Brain microvascular endothelial cell (primary cell): Measurements from ENCODE around the gene MCEE.

Experiments used
- DNase-seq: peaks from one replicate; pipeline ENCODE4 v3.0.0-alpha.2; 2020
- H3K27ac ChIP-seq: fragments of 250-450 bp; sonication (Bioruptor Pico); 2 replicates; pipeline ENCODE4 v1.5.1; 2020; ENCODE audit warnings: mild to moderate bottlenecking, moderate library complexity
- H3K27me3 ChIP-seq: fragments of 250-450 bp; sonication (Bioruptor Pico); replicated peaks from 2 replicates; pipeline ENCODE4 v1.5.1; 2020; ENCODE audit warnings: mild to moderate bottlenecking
- H3K36me3 ChIP-seq: fragments of 250-450 bp; sonication (Bioruptor Pico); replicated peaks from 2 replicates; pipeline ENCODE4 v1.5.1; 2020; ENCODE audit warnings: mild to moderate bottlenecking
- H3K4me3 ChIP-seq: 2 replicates; pipeline ENCODE4 v1.5.1; 2011; ENCODE audit warnings: low read depth, mild to moderate bottlenecking, control low read depth, low read length, moderate library complexity
- in situ Hi-C: cut with HindIII; loops from 2 replicates; pipeline ENCODE4 v1.10.0; 2017; ENCODE audit warnings: low sequenced_read_pairs, low pct_ligation_motif_present
- TF ChIP-seq, protein P1 (sequence below): IDR thresholded peaks from 2 replicates; pipeline ENCODE4 v1.5.1; 2011; ENCODE audit warnings: low read depth, mild to moderate bottlenecking, moderate library complexity, low read length, control low read depth, inconsistent platforms; ENCODE audit errors: missing control alignments

MCEE gene

DNA sequence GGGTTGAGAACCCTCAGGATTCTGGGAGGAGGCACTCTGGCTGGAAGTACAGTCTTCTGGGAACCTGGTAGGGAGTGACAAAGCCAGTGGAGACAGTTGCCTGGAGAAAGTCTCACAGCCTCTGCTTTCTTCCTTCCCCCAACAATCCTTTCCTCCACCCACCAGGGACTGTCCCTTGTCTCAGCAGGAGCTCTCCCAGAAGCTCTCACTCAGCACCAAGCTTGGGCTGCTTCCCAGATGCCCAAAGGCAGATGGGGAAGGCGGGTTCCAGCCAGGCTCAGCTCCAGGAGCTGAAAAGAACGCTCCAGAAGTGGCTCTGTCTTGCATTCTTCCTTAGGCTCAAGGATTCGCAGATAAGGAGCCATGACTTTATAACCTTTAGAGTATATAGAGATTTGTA lies 69.2 kb downstream of the MCEE start:
- TF ChIP-seq, protein P1, sequence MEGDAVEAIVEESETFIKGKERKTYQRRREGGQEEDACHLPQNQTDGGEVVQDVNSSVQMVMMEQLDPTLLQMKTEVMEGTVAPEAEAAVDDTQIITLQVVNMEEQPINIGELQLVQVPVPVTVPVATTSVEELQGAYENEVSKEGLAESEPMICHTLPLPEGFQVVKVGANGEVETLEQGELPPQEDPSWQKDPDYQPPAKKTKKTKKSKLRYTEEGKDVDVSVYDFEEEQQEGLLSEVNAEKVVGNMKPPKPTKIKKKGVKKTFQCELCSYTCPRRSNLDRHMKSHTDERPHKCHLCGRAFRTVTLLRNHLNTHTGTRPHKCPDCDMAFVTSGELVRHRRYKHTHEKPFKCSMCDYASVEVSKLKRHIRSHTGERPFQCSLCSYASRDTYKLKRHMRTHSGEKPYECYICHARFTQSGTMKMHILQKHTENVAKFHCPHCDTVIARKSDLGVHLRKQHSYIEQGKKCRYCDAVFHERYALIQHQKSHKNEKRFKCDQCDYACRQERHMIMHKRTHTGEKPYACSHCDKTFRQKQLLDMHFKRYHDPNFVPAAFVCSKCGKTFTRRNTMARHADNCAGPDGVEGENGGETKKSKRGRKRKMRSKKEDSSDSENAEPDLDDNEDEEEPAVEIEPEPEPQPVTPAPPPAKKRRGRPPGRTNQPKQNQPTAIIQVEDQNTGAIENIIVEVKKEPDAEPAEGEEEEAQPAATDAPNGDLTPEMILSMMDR = no peak
- in situ Hi-C loops = no loop called here

DNA sequence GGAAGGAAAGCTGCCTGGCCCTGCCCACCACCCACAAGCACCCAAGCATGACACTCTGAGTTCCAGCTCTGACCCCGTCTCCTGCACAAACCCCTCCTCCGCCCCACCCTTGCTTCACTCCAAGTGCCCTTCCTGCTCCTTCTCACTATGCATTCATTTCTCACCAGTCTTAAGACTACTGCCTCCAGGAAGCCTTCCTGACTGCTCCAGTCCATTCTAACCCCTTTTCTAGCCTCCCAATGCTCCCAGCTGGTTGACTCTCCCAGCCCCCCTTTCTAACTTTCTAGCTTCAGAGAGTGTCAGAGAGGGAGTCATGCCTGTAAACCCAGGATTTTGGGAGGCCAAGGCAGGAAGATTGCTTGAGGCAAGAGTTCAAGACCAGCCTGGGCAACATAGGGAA lies 69.8 kb downstream of the MCEE start:
- TF ChIP-seq, protein P1 = no peak
- in situ Hi-C loops = no loop called here
- DNase-seq = no peak
- peaks cover 6% of the 10 kb centered on the region for H3K27me3 ChIP-seq
- no peak overlapping the region for H3K27ac ChIP-seq
- no peaks in the 10 kb centered on the region for H3K36me3 ChIP-seq
- H3K4me3 ChIP-seq = no peak overlapping the region

More for the DNA sequence above, 69.2 kb downstream of the MCEE start:
- no peak overlapping the region for H3K27ac ChIP-seq
- DNase-seq = no peak
- no peak overlapping the region for H3K4me3 ChIP-seq
- peaks cover 6% of the 10 kb centered on the region for H3K27me3 ChIP-seq
- H3K36me3 ChIP-seq = no peaks in the 10 kb centered on the region
